ENCODE data around the gene NACAD.

- no peak for TF ChIP-seq EZH2 (IDR thresholded peaks at IDR 0.05; ENCODE audit: insufficient read depth, poor library complexity, severe bottlenecking)
- TF ChIP-seq EZH2phosphoT487 (IDR thresholded peaks at IDR 0.05; ENCODE audit: insufficient read depth, low read depth): no peak
These were observed 12.6 kb downstream of the NACAD start for GRCh38 chr7:45075871-45076796.

All from GM23248 (cell line).